Measurements from ENCODE around the gene DNAJC1. TPM values are rescaled to one million over a fixed set of nuclear protein-coding genes. Genes with fewer than 3 reads are reported as not detected.

Gene DNAJC1
- total RNA-seq, 3 donors from 2014 or later = 63.7 to 93.0 (median 92.1) TPM

DNA sequence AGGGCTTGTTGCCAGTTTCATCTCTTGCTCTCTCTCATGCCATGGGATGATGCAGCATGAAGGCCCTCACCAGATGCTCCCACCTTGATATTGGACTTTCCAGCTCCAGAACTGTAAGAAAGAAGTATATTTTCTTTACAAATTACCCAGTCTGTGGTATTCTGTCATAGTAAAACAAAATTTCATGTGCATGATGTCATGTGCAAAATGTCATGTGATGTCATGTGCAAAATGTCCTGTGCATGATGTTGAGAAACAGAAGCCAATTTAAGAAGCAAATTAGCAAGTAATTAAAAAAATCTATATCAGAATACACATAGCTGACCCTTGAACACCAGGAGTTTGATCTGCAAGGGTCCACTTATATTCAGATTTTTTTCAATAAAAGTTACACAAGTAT, 56.6 kb downstream of the DNAJC1 start:
- no peak overlapping the region for H3K4me3 ChIP-seq
- intact Hi-C loops (cut with DNase I; ENCODE audit: low total_unique reads) = no loop called here
- no peaks in the 10 kb centered on the region for H3K4me1 ChIP-seq
- DNase-seq (ENCODE audit: low spot score in 2 of 2) = no peak
- no peak overlapping the region for H3K27ac ChIP-seq
- TF ChIP-seq POLR2A (IDR thresholded peaks at IDR 0.05) = no peak
- TF ChIP-seq, protein P1, sequence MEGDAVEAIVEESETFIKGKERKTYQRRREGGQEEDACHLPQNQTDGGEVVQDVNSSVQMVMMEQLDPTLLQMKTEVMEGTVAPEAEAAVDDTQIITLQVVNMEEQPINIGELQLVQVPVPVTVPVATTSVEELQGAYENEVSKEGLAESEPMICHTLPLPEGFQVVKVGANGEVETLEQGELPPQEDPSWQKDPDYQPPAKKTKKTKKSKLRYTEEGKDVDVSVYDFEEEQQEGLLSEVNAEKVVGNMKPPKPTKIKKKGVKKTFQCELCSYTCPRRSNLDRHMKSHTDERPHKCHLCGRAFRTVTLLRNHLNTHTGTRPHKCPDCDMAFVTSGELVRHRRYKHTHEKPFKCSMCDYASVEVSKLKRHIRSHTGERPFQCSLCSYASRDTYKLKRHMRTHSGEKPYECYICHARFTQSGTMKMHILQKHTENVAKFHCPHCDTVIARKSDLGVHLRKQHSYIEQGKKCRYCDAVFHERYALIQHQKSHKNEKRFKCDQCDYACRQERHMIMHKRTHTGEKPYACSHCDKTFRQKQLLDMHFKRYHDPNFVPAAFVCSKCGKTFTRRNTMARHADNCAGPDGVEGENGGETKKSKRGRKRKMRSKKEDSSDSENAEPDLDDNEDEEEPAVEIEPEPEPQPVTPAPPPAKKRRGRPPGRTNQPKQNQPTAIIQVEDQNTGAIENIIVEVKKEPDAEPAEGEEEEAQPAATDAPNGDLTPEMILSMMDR (IDR thresholded peaks at IDR 0.05) = no peak
- no peak for TF ChIP-seq POLR2AphosphoS5 (IDR thresholded peaks at IDR 0.05)
- H3K36me3 ChIP-seq = no peaks in the 10 kb centered on the region
- no peaks in the 10 kb centered on the region for H3K27me3 ChIP-seq
- no peaks in the 10 kb centered on the region for H3K9me3 ChIP-seq

DNA sequence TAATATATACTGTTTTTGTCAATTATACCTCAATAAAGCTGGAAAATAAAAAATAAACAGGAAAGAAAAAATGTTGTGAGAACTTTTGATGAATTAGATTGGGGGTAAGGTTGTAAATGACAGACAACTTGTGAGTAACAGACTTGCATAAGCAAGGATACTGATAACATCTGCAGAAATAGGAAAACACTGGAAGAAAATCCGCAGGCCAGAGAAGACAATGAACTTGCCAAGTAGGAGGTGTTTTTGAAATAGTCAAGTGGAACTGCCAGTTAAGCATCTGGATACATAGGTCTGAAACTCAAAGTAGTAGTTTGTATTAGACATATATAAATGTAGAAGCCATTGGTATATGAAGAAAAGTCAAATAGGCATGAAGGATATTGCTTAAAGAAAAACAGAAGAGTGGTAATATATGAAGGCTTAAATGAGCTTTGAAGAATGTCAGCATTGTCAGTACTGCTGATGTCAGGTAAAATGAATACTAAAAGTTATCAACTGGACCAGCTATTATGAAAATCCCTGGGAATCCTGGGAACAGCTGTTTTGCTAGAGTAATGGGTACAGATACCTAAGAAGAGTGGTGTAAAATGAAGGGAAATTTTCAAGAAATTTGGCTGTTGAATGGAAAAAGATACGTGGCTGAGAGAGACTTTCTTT, 58.7 kb downstream of the DNAJC1 start:
- no peaks in the 10 kb centered on the region for H3K9me3 ChIP-seq
- no peak overlapping the region for H3K4me3 ChIP-seq
- H3K27ac ChIP-seq = no peak overlapping the region
- no peak for DNase-seq (ENCODE audit: low spot score in 2 of 2)
- TF ChIP-seq, protein P1 (IDR thresholded peaks at IDR 0.05) = no peak
- TF ChIP-seq POLR2AphosphoS5 (IDR thresholded peaks at IDR 0.05) (no peak), POLR2A (IDR thresholded peaks at IDR 0.05) (no peak)
- no peaks in the 10 kb centered on the region for H3K4me1 ChIP-seq
- intact Hi-C loops (cut with DNase I; ENCODE audit: low total_unique reads) = no loop called here
- H3K36me3 ChIP-seq = no peaks in the 10 kb centered on the region
- no peaks in the 10 kb centered on the region for H3K27me3 ChIP-seq

DNA sequence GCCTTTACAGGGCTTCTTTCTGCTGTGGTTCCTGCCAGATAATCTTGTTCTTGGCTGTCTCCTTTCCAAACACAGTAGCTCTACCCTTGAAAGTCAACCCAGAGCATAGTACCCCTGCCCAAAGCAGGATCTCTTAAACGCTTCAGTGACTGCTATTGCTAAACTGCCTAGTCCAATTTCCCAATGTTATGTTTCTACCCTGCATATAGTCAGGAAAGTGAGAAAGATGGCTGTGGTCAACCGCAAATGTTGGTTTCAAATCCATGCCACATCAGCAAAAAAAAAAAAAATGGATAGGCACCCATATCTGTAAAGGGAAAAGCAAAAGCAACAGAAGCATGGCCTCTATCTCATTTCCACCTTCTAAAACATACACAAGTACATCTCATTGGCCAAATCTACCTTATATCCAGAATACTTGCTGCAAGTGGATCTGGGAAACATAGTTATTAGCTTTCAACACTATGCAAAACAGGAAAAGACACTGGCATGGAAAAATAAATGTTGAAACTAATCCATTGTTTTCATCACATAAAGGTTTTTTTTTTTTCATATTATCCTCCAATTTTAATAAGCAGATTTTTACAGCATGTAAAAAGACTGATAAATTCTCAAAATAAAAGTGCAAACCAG, 59.8 kb downstream of the DNAJC1 start:
- intact Hi-C loops (cut with DNase I; ENCODE audit: low total_unique reads) = no loop called here
- DNase-seq (ENCODE audit: low spot score in 2 of 2) = no peak
- TF ChIP-seq, protein P1 (IDR thresholded peaks at IDR 0.05) = no peak
- TF ChIP-seq POLR2AphosphoS5 (IDR thresholded peaks at IDR 0.05) = no peak
- TF ChIP-seq POLR2A (IDR thresholded peaks at IDR 0.05) = no peak
- no peak overlapping the region for H3K27ac ChIP-seq
- H3K4me1 ChIP-seq = no peaks in the 10 kb centered on the region
- H3K4me3 ChIP-seq = no peak overlapping the region
- H3K36me3 ChIP-seq = no peaks in the 10 kb centered on the region
- H3K27me3 ChIP-seq = no peaks in the 10 kb centered on the region
- no peaks in the 10 kb centered on the region for H3K9me3 ChIP-seq

DNA sequence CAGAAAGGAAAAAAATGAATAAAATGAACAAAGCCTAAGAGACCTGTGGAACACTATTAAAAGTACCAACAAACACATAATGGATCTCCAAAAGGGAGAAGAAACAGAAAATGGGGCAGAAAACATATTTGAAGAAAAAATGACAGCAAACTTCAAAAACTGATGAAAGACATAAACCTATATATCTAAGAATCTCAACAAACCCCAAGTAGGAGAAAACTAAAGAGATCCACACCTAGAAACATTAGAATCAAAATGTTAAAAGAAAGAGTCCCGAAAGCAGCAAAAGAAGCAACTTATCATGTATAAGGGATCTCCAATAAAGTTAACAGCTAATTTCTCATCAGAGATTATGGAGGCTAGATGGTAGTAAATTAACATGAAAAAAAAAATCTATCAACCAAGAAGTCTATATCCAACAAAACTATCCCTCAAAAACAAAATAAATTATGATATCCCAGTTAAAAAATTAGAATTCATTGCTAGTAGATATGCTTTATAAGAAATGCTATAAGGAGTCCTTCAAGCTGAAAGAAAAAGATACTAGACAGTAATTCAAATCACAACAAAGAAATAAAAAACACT, 68.0 kb downstream of the DNAJC1 start:
- no peak for DNase-seq (ENCODE audit: low spot score in 2 of 2)
- Histone ChIP-seq H3K36me3 (no peaks in the 10 kb centered on the region), H3K4me3 (no peak overlapping the region), H3K27me3 (no peaks in the 10 kb centered on the region), H3K27ac (no peak overlapping the region), H3K4me1 (no peaks in the 10 kb centered on the region), H3K9me3 (peaks cover 0 to 20% of the 10 kb centered on the region in 2 donors)
- TF ChIP-seq POLR2A (IDR thresholded peaks at IDR 0.05) (no peak), POLR2AphosphoS5 (IDR thresholded peaks at IDR 0.05) (no peak)
- TF ChIP-seq, protein P1 (IDR thresholded peaks at IDR 0.05) = no peak
- intact Hi-C loops (cut with DNase I; ENCODE audit: low total_unique reads) = no loop called here

DNA sequence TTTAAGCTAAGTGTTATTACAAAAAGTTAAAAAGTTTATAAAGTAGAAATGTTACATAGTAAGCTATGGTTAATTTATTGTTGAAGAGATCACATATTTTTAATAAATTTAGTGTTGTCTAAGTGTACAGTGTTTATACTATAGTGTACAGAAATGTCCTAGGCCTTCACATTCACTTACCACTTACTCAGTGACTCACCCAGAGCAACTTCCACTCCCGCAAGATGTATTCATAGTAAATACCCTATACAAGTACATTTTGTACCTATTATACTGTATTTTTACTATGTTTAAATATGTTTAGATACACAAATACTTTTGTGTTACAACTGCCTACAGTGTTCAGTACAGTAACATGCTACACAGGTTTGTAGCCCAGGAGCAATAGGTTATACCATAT, 69.2 kb downstream of the DNAJC1 start:
- Histone ChIP-seq H3K27me3 (no peaks in the 10 kb centered on the region), H3K27ac (no peak overlapping the region), H3K9me3 (peaks cover 0 to 20% of the 10 kb centered on the region in 2 donors), H3K36me3 (no peaks in the 10 kb centered on the region), H3K4me3 (no peak overlapping the region), H3K4me1 (no peaks in the 10 kb centered on the region)
- DNase-seq (ENCODE audit: low spot score in 2 of 2) = no peak
- TF ChIP-seq, protein P1 (IDR thresholded peaks at IDR 0.05) = no peak
- TF ChIP-seq POLR2AphosphoS5 (IDR thresholded peaks at IDR 0.05) = no peak
- TF ChIP-seq POLR2A (IDR thresholded peaks at IDR 0.05) = no peak
- intact Hi-C loops (cut with DNase I; ENCODE audit: low total_unique reads) = no loop called here
